GM19463 (cell line): ENCODE results near the gene GAS2L2.

Source experiments
- ATAC-seq: cut with Tn5 transposase; IDR thresholded peaks from one replicate; pipeline ENCODE4 v1.9.1; 2021; ENCODE audit warnings: mild to moderate bottlenecking, moderate library complexity; ENCODE audit not compliant: unreplicated experiment

GAS2L2 gene

DNA sequence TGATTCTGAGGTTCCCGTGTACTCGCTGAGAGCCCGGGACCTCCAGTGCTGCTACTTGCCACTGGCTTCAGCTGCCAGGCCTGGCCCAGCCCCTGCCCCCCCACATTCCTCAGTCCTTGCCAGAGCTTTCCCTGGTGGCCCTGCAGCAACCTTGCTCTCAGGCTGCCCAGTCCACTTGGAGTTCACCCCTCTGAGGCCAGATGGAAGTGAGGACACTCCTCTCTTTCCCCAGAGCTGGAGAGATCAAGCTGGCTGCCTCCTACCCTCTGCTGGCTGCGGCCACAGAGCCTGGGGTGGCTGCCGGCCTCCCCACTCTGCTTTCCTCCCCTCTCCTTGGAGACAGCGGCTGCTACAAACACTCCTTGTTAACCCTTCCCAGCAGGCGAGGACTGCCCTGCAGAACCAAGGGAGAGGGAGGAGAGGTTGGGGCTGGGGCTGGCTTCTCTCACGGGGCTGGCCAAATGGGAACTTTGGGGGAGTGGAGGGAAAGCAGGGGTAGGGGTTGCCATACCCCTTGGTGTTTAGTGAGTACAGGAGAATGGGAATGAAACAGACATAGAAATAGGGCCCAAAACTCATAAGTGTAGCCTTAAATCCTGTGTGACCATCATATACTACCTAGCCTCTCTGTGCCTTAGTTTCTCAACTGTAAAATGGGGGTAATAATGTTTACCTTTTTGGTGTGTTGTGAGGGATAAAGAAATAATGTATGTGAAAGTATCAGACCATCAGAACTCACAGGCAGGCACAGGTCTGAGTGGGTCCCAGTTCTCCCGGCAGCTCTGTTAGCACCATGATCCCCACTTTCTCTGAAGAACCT lies at the start of gene GAS2L2:
GAS2L2 (minus strand) TSS at position 295 of the 820 bp plus-strand sequence. CDS start 389 bp downstream, outside the sequence.
- ATAC-seq: no peak

DNA sequence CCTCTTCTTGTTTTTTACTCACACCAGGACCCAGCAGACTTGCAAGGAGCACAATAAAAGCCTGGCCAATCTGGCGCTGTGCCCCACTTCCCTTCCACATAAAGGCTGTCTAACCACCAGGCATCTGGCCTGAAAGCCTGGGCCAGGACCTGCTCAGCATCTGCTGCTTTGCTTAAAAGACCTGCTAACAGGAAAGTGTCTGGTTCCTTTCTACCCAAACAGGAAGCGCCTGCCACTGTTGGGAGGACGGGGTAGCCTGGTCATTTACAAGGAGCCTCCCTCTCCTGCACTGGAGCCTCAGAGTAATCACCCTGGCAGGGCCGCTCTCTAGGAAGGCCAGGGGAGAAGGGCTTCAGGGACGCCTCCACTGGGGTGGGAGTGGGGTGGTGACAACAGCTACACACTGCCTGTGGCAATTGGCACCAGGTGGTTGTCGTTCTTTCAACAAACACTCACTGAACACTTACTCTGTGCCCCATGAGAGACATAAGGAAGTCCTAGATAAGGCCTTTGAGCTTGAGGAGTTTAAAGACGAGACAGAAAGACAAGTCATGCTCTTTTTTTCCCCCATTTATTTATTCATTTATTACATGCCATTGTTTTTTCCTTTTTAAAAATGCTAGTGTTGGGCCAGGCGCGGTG lies 48.7 kb upstream of the GAS2L2 start:
- ATAC-seq: no peak

DNA sequence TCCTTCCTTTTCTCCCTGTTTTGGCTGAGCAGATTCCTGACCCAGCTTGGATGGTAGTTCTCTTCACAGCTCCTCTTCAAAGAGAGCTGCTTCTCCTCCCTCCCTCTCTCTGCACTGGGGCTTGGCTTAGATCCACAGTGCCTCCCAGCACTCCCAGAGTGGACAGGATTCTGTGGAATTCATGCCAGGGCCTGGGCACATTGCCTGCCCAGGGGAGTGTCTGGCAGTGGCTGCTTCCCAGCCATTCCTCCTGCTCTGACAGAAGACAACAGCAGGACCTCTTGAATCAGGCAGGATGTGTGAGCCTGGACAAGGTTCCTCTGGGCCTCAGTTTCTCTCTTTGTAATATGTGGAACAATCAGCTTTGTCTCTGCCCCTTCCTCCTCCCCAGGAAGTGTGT lies 46.9 kb upstream of the GAS2L2 start:
- ATAC-seq: no peak

DNA sequence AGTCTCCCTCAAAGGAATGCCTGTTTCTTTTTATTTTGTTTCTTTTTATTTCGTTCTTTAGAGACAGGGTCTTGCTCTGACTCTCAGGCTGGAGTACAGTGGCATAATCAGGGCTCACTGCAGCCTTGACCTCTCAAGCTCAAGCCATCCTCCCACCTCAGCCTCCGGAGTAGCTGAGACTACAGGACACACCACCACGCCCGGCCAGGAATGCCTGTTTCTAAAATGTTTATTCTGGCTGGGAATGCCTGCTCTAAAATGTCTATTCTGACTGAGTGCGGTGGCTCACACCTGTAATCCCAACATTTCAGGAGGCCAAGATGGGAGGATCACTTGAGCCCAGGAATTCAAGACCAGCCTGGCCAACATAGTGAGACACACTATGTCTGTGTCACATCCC lies 44.9 kb upstream of the GAS2L2 start:
- ATAC-seq: no peak

DNA sequence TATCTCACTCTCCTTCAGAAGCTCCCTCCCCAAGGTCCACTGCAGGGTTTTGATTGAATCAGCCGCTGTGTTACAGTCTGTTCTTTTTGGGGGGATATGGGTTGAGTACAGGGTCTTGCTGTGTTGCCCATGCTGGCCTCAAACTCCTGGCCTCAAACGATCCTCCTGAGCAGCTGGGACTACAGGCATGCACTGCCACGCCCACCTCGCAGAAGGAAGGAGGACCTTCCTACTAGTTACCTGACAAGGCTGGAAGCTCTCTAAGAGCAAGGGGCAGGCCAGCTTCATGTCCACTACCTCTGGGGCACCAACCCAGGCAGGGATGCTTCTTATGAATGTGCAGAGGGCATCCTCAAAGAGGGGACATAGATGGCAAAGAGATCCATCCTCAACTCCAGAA lies 44.3 kb upstream of the GAS2L2 start:
- no peak for ATAC-seq

DNA sequence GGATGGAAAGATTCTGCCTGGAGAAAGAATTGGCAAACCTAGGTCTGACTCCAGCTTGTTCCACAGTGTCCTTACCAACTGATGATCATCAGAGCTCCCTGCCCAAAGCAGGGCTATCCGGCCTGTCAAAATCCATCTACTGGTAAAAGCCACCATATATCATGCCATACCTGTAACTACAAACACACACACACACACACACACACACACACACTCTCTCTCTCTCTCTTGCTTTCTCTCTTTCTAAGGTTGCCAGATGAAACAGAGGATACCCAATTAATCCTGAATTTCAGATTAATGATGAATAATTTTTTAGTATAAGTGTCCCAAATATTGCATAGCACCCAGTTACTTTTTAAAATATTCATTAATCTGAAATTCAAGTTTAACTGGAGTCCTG lies 43.9 kb upstream of the GAS2L2 start:
- ATAC-seq: no peak

DNA sequence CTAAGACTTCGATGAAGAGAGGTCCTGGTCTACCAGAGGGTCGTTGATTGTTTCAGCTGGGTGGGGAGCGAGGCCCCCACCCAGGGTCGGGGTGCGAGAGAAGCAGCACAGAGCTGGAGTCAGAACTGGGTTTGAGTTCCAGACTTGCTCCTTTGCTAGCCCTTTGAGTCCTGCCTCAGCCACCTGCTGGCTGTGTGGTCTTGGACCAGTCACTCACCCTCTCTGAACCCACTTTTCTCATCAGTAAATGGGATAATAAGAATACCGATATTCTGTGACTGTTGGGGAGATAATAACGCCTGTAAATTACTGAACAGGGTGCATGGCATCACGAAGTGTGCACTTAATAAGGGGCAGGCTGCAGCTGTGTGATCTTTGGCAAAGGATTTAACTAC lies 42.8 kb upstream of the GAS2L2 start:
- ATAC-seq: no peak

DNA sequence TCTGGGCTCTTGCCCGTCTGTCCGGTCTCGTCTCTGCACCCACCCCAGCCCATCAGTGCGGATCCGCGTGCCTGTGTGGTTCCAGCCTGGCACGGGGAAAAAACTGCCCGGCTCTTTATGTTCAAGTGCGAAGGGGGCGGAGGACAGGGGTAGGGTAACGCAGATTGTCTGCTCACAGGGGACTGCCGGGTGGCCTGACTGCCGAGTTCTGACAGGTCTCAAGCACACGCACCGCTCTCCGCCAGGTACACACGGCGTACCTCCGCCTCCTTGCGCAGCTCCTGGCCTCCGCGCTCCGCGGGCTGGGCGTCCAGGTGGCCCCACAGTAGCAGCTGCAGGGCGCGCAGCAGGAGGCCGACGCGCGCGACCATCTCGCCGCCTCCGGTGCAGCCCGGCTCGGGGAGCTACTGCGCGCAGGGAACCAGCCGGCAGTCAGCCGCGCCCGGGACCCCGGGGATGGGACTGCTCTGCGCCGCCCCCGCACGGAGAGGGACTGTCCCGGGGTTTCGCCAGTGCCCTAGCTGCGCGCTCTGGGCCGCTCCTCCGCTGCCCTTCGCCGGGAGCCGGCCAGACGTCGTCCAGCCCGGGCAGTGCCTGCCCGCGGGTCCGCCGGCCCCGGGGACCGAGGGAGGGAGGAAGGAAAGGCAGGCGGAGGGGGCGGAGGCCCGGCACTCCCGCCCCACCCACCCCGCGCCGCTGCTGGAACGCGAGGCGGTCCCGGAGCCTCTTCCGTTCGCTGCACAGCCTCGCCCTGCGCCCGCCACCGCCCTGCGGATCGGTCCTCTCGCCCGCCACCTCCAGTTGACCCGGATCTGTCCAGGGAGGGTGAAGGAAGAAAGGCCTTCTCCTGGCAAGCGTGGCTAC lies 42.2 kb upstream of the GAS2L2 start, which contains the start of gene MMP28:
MMP28 (minus strand) TSS at position 635 of the 864 bp plus-strand sequence; CDS start at position 371, 264 bp downstream.
- ATAC-seq: no peak

DNA sequence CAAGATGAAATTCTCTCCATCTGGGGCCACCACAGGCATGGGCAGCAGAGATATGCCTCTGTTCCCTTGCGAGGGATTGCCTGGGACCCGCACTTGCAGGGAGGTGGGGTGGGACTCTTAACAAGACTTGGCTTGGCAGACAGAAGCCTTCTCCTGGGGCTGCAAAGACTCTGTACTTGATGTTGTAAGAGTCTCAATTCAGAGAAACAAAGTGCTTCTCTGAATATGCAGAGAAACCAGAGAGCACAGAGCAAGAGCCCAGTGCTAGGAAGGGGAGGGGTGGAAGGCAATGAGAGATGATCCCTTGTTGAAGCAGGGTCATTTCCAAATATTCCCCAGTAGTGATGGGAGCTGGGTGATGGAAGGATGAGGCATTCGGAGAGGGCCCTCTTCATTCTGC lies 40.2 kb upstream of the GAS2L2 start:
- ATAC-seq: no peak

DNA sequence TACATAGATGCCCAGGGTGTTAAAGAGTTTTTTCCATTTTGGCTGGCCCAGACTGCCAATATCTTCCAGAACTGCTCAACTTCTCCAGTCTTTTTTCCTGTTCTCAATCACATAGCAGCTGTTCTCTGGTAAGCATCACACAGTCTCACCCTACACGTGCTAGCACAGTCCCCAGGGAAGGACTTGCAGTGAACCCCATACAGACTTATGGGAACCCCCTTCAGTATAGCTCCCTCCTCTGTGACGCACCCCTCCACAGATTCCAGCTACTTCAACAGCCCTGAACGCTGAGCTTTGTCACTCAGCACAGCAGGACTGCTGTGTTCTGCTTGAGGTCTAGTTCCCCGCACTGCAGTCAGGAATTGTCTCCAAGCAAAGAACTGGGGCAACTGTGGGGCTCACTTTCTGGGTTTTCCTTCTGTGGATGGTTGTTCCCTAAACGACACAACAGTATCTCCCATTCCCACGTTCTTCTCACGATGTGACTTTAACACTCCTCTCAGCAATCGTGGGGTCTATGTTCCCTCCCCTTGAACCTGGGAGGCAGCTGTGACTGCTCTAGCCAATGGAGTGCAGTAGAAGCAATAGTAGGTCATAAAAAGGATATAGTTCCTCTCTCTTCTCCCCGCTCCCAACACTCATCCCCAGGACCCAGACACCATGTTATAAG lies 38.8 kb upstream of the GAS2L2 start:
- no peak for ATAC-seq

DNA sequence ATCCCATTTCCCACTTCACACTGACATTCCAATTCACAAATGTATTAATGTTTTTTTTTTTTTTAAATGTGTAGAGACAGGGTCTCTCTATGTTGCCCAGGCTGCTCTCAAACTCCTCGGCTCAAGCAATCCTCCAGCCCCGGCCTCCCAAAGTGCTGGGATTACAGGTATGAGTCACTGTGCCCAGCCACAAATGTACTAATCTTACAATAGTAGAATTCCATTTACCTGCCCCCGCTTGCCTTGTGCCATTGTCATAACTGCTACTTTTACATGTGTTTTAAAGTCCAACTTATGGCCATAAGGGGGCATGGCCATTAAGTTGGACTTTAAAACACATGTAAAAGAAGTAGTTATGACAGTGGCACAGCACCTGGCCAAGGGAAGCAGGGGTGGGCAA lies 37.8 kb upstream of the GAS2L2 start:
- no peak for ATAC-seq

DNA sequence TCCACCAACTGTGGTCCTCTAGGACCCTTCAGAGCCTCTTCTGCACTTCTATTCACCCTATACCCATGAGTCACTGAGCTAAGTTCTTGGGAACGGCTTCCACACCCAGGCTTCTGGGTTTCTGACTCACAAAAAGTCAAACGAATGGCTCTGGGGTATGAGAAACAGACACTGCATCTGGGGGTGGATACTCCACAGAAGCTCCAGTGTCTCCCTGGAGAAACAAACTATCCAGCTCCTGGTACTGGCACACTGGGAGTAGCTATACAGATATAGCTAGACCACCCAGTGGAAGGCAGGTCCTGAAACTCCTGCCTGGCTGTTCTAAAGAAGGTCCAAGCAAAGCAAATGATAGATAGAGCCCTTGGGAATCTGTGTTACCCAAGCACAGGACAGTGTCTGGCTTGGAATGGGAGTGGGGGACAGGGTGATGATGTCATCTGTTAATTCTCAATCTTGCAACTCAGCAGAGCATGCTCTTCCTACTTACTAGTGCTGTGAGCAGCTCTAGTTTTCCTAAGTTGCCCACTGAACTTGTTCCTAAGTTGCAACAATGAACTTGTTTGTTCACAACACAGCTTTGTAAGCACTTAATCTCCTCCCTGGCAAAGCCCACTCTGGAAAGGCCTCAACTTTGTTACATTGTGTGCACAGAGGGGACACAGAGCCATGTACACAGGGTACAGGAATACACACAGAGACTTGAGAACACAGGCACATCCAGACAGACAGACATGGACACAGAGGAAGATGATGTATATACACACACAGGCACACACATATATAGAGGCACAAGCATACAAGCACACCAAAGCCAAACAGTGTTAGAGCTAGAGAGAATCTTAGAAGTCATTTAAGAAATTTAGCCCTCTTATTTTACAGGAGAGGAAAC lies 35.7 kb upstream of the GAS2L2 start:
- ATAC-seq: no peak

DNA sequence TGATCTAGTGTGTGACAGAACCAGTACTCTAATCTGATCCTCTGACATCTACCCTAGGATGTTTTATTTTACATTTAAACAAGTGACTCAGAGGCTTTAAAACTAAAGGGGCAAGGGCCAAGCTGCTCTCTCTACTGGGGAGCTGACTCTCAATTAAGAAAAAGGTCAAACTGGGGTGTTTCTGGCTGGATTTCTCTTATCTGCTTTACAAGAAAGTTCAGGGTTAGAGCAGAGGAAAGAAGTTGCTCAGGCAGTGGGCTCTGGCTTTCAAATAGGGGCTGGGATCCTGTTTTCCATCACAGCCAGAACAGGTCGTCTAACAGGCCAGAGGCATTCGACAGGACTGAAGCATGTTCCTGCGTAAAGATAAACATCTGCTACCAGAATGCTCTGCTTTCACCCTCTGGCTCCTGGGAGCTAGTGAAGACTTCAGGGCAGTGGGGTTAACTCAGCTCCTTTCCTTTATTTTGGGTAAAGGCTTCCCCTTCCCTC lies 33.9 kb upstream of the GAS2L2 start:
- no peak for ATAC-seq

DNA sequence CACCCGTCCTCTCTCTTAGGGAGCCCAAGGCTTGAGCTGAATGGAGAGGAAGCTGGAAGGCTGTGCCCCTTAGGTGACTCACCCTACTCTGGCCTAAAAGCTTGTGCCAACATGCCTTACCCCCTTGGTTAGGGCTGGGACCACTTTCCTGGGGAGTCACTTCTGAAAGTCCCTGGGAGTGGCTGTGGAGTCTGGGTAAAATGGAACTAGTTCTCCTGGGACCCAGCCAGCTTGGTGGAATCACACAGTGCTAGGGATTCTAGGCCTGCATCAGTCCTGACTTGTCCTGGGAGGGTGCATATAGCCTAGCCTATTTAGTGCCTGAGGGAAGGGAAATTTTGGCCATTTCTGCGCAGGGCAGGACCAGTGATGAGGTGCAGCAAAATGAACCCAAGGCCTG lies 31.9 kb upstream of the GAS2L2 start:
- no peak for ATAC-seq

DNA sequence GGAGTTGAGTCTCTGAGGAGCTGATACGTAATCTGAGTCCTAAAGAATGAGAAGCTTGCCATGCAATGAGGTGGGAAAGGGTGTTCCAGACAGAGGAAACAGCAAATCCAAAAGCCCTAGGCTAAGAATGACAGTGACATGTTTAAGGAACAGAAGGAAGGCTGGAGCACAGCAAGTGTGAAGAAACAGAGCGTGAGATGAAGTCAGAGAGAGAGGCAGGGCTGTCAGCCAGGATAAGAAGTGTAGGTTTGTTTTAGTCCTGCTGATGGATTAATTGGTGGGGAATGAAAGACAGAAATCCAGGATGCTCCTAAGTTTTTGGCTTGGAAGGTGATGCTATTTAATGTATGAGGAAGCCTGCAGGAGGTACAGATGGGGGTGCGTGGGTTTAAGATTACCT lies 27.9 kb upstream of the GAS2L2 start:
- ATAC-seq: no peak

DNA sequence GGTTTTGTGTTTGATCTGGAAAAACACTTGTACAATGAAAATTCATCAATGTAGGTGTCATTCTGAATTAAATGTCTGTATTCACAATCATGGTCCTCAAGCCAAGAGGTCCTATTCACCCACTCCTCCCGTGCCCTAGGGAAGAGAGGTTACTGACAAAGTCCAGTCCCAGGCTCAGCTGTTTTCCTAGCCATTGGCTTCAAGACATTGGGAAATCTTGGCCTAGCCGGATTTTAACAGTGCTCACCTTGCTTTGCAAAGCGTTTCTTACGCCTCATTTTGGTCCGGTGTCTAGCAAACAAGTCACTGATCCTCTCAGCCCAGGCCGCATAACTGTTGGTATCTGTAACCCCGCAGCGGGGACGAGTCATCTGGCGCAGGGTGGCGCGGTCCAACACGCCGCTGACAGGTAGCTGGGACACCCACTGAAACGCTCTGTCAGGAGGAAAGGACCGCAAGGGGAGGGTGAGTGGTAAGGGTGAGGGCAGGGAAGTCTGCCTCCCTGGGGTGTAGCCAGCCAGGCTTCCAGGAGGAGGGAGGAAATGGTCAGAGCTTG lies 25.7 kb upstream of the GAS2L2 start:
- ATAC-seq: no peak

DNA sequence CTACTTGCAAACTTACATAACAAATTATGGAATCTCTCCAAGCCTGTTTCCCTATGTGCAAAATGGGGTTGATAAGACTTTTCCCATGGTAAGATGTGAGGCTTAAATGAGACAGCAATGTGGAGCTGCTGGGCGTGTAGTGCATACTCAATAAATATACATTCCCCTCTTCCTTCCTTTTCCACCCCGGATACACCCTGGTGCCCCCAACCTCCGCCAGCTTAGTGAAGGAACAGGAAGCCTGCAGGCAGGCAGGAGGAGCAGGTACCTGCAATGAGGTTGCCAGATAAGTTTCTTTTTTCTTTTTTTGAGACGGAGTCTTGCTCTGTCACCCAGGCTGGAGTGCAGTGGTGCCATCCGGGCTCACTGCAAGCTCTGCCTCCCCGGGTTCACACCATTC lies 22.5 kb upstream of the GAS2L2 start:
- no peak for ATAC-seq

DNA sequence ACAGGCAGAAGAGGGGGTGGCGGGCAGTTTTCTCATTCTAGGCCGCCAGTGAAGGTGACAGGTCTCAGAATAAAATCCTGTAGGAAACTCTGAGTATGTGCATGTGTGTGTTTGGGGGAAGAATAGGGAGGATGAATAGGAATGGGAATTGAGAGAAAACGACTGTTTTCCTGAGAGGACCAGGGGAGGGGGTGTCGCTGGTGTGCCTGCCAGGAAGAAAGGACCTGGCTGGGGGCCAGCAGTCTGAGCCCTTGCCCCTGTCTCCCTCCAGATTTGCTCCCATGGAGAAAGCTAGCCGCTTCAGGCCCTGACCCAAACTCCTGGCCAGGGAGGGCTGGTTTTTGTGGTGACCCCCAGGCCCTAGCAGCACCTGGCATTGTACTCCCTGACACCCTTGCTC lies 22.0 kb upstream of the GAS2L2 start:
- no peak for ATAC-seq

DNA sequence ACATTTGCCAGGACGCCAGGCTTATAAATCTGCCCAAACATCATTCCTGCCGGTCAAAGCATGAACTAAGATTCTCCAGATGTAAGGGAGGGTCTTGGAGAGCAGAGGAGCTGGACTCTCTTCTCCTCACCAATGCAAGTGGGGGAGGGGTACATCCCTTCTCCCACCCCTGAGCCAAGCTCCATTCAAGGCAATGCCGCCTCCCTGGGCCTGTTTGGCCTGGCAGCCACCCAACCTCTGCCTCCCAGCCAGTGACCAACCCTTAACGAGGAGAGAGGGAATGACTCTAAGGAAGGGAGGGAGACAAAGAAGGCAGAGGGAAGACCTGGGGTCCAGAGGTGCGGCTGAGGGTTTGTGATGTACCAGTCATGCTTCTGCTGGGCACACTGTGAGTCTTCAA lies 21.5 kb upstream of the GAS2L2 start:
- no peak for ATAC-seq
